CD14-positive monocyte (primary cell): ENCODE data around the gene RARRES2. TPM values are rescaled to one million over a fixed set of nuclear protein-coding genes. Genes with fewer than 3 reads are reported as not detected.
A peak's percentile ranks its signal among the peaks of the same experiment; 100 is the strongest.

Source experiments
- DNase-seq, 3 donors: peaks; one replicate each; pipeline ENCODE4 v3.0.0-alpha.2; 2011 to 2022
- H2AFZ ChIP-seq: 2 replicates; pipeline ENCODE4 v1.6.0; 2012; ENCODE audit warnings: mild to moderate bottlenecking, low read depth, low read length, inconsistent platforms; ENCODE audit not compliant: insufficient read depth, poor library complexity, severe bottlenecking
- H3K27ac ChIP-seq, 2 donors: 1 replicate in 1 of 2; 2 replicates in 1 of 2; pipeline ENCODE4 v1.5.1; 2012 to 2013; ENCODE audit warnings: low read length in 2 of 2, control low read depth in 1 of 2, inconsistent platforms in 1 of 2, low read depth in 1 of 2, mild to moderate bottlenecking in 1 of 2
- H3K27me3 ChIP-seq, 2 donors: one replicate each; pipeline versions ENCODE4 v1.6.0 to v1.6.1; 2011 to 2013; ENCODE audit warnings: low read length in 2 of 2; ENCODE audit not compliant: control insufficient read depth in 2 of 2, insufficient read depth in 2 of 2
- H3K36me3 ChIP-seq, 2 donors: replicated peaks in 1 of 2; 1 replicate in 1 of 2; 2 replicates in 1 of 2; pipeline versions ENCODE4 v1.5.1 to v1.6.1; 2012 to 2013; ENCODE audit warnings: low read length in 2 of 2, control low read depth in 1 of 2, inconsistent platforms in 1 of 2, mild to moderate bottlenecking in 1 of 2; ENCODE audit not compliant: insufficient read depth in 2 of 2, control insufficient read depth in 1 of 2
- H3K4me1 ChIP-seq, 2 donors: 1 replicate in 1 of 2; 2 replicates in 1 of 2; pipeline versions ENCODE4 v1.5.1 to v1.6.1; 2012 to 2013; ENCODE audit warnings: low read length in 2 of 2, control low read depth in 1 of 2, inconsistent platforms in 1 of 2, mild to moderate bottlenecking in 1 of 2, moderate library complexity in 1 of 2; ENCODE audit not compliant: insufficient read depth in 2 of 2, control insufficient read depth in 1 of 2
- H3K4me2 ChIP-seq: replicated peaks from 2 replicates; pipeline ENCODE3; 2012; ENCODE audit warnings: low read length, moderate library complexity, mild to moderate bottlenecking; ENCODE audit not compliant: poor library complexity, severe bottlenecking; ENCODE audit errors: extremely low read depth
- H3K4me3 ChIP-seq, 3 experiments: fragments of 200-600 bp in 1 of 3; sonication (generic) in 1 of 3; replicated peaks in 1 of 3; 1 replicate in 2 of 3; 2 replicates in 1 of 3; pipeline ENCODE4 v1.5.1; 2011 to 2013; ENCODE audit warnings: low read length in 3 of 3, mild to moderate bottlenecking in 3 of 3, control low read depth in 2 of 3, low read depth in 2 of 3, inconsistent platforms in 1 of 3, moderate library complexity in 1 of 3
- H3K79me2 ChIP-seq: 2 replicates; pipeline ENCODE4 v1.6.0; 2012; ENCODE audit warnings: mild to moderate bottlenecking, control low read depth, inconsistent platforms, low read length, moderate library complexity; ENCODE audit not compliant: insufficient read depth
- H3K9ac ChIP-seq: 2 replicates; pipeline ENCODE4 v1.6.0; 2017; ENCODE audit warnings: low read length, mild to moderate bottlenecking; ENCODE audit not compliant: insufficient read depth, poor library complexity, severe bottlenecking
- H3K9me3 ChIP-seq, 2 donors: replicated peaks in 1 of 2; 1 replicate in 1 of 2; 2 replicates in 1 of 2; pipeline versions ENCODE4 v1.5.1 to v1.6.1; 2012 to 2013; ENCODE audit warnings: low read length in 2 of 2, control low read depth in 1 of 2; ENCODE audit not compliant: control insufficient read depth in 1 of 2, insufficient read depth in 1 of 2
- H4K20me1 ChIP-seq: 2 replicates; pipeline ENCODE4 v1.6.0; 2012; ENCODE audit warnings: mild to moderate bottlenecking, low read length, control low read depth, moderate library complexity; ENCODE audit not compliant: insufficient read depth
- H3K27ac Mint-ChIP-seq, 7 donors: one replicate each; pipeline ENCODE4 v1.8.0; 2020; ENCODE audit warnings: mild to moderate bottlenecking in 7 of 7, mixed read lengths in 7 of 7, moderate library complexity in 6 of 7, inconsistent platforms in 2 of 7
- H3K27me3 Mint-ChIP-seq, 3 donors: one replicate each; pipeline ENCODE4 v1.8.0; 2021 to 2022; ENCODE audit warnings: low read depth in 3 of 3, mild to moderate bottlenecking in 3 of 3, mixed read lengths in 3 of 3, moderate library complexity in 3 of 3, inconsistent platforms in 1 of 3
- H3K36me3 Mint-ChIP-seq, 2 donors: one replicate each; pipeline ENCODE4 v1.8.0; 2020; ENCODE audit warnings: mixed read lengths in 2 of 2, inconsistent platforms in 1 of 2, mild to moderate bottlenecking in 1 of 2
- H3K4me1 Mint-ChIP-seq: one replicate; pipeline ENCODE4 v1.8.0; 2020; ENCODE audit warnings: mild to moderate bottlenecking, mixed read lengths
- H3K4me3 Mint-ChIP-seq, 2 donors: one replicate each; pipeline ENCODE4 v1.8.0; 2020; ENCODE audit warnings: mild to moderate bottlenecking in 2 of 2, mixed read lengths in 2 of 2, moderate library complexity in 1 of 2
- H3K9me3 Mint-ChIP-seq, 7 donors: one replicate each; pipeline ENCODE4 v1.8.0; 2020 to 2022; ENCODE audit warnings: mixed read lengths in 7 of 7, mild to moderate bottlenecking in 6 of 7, moderate library complexity in 6 of 7, inconsistent platforms in 2 of 7
- WGBS: methylation state at CpG from one replicate; pipeline ENCODE4 v1.1.5; 2013; ENCODE audit warnings: missing lambda C conversion rate; ENCODE audit not compliant: insufficient coverage; 5-methylcytosine and 5-hydroxymethylcytosine counted together
- intact Hi-C, 2 donors: fragments of 100-400 bp; cut with micrococcal nuclease; formaldehyde crosslinking; loops; one replicate each; pipeline versions ENCODE4 v1.15.0 to v1.15.1; 2023
- polyA plus RNA-seq, 3 donors: library from polyadenylated mRNA; depleted of rRNA in 1 of 3; unstranded in 2 of 3; stranded (reverse) in 1 of 3; fragments of 300-500 nt in 2 of 3; fragments of >200 nt in 1 of 3; fragmentation: Illumina TruSeq in 2 of 3; gene quantifications; 1 replicate in 2 of 3; 2 replicates in 1 of 3; pipeline ENCODE4 v1.2.3, GENCODE V29; 2012 to 2021
- TF ChIP-seq, protein P1 (sequence below): fragments of 200-600 bp; IDR thresholded peaks from one replicate; pipeline ENCODE4 v1.8.0; 2022; ENCODE audit warnings: antibody characterized with exemption, mild to moderate bottlenecking

RARRES2 gene
- polyA plus RNA-seq, 3 donors = not detected

DNA sequence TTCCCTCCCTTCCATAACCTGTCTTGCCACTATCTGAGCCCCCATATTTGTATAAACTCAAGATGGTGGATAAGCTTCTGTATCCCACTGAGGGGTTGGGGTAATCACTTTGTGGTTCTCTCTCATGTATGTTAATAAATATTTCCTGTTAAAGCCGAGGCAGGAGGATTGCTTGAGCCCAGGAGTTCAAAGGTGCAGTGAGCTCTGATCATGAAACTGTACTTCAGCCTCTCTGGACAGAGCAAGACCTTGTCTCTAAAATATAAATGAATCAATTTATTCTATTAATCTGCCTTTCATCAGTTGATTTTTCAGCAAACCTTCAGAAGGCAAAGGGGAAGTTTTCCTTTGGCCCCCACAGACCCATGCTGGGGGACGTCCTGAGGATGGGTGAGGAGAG lies 1.8 kb upstream of the RARRES2 start:
- H4K20me1 ChIP-seq = no peaks in the 10 kb centered on the region
- H3K27me3 ChIP-seq = peaks cover 27 to 42% of the 10 kb centered on the region in 2 donors
- no peaks in the 10 kb centered on the region for H3K79me2 ChIP-seq
- Mint-ChIP-seq H3K36me3 (peaks cover 5% of the 10 kb centered on the region in 2 donors), H3K4me3 (peak overlapping the region in 1 of 2 donors; percentile 23), H3K27me3 (peaks cover 40 to 58% (median 45%) of the 10 kb centered on the region in 3 donors), H3K27ac (no peak overlapping the region), H3K4me1 (peaks cover 14% of the 10 kb centered on the region), H3K9me3 (peaks cover 0 to 33% (median 19%) of the 10 kb centered on the region in 7 donors)
- DNase-seq = no peak
- intact Hi-C loops = loop anchor here in 1 of 2 donors (10.0 kb wide), 1 partner anchor 52 kb away; no protein-coding TSS in a partner anchor
- no peak overlapping the region for H2AFZ ChIP-seq
- H3K4me3 ChIP-seq = no peak overlapping the region
- no peak overlapping the region for H3K27ac ChIP-seq
- H3K36me3 ChIP-seq = no peaks in the 10 kb centered on the region
- WGBS = 100% methylated on average over 1 of the region's 2 CpGs
- TF ChIP-seq, protein P1, sequence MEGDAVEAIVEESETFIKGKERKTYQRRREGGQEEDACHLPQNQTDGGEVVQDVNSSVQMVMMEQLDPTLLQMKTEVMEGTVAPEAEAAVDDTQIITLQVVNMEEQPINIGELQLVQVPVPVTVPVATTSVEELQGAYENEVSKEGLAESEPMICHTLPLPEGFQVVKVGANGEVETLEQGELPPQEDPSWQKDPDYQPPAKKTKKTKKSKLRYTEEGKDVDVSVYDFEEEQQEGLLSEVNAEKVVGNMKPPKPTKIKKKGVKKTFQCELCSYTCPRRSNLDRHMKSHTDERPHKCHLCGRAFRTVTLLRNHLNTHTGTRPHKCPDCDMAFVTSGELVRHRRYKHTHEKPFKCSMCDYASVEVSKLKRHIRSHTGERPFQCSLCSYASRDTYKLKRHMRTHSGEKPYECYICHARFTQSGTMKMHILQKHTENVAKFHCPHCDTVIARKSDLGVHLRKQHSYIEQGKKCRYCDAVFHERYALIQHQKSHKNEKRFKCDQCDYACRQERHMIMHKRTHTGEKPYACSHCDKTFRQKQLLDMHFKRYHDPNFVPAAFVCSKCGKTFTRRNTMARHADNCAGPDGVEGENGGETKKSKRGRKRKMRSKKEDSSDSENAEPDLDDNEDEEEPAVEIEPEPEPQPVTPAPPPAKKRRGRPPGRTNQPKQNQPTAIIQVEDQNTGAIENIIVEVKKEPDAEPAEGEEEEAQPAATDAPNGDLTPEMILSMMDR = no peak
- H3K4me1 ChIP-seq = peaks cover 6 to 12% of the 10 kb centered on the region in 2 donors
- H3K9ac ChIP-seq = no peak overlapping the region
- H3K9me3 ChIP-seq = peaks cover 10 to 22% of the 10 kb centered on the region in 2 donors
- H3K4me2 ChIP-seq = no peak overlapping the region

DNA sequence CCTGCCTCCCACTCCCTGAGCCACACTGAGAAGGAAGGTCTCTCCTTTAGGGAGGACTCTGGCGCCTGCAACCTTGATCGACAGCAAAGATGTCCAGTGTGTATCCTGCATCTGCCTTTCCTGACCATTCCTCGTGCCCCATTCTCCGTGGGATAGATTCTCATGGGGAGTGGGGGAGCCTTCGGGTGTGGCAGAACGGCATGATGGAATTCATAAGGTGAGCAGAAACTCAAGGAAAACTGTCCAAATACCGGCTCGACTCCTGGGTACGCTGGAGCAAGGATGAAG lies 636 bp upstream of the RARRES2 start:
- no peaks in the 10 kb centered on the region for H3K79me2 ChIP-seq
- H3K4me1 Mint-ChIP-seq = peaks cover 14% of the 10 kb centered on the region
- no peak overlapping the region for H3K9ac ChIP-seq
- no peak overlapping the region for H3K27ac ChIP-seq
- TF ChIP-seq, protein P1 = no peak
- DNase-seq = no peak
- no peaks in the 10 kb centered on the region for H4K20me1 ChIP-seq
- H3K27ac Mint-ChIP-seq = no peak overlapping the region
- H3K4me3 ChIP-seq = no peak overlapping the region
- intact Hi-C loops = loop anchor here in 1 of 2 donors (10.0 kb wide), 1 partner anchor 53 kb away; no protein-coding TSS in a partner anchor
- peaks cover 6 to 12% of the 10 kb centered on the region in 2 donors for H3K4me1 ChIP-seq
- H3K27me3 Mint-ChIP-seq = peaks cover 40 to 58% (median 44%) of the 10 kb centered on the region in 3 donors
- H2AFZ ChIP-seq = no peak overlapping the region
- H3K9me3 ChIP-seq = peaks cover 10 to 22% of the 10 kb centered on the region in 2 donors
- peaks cover 5 to 8% of the 10 kb centered on the region in 2 donors for H3K36me3 Mint-ChIP-seq
- H3K36me3 ChIP-seq = no peaks in the 10 kb centered on the region
- no peak overlapping the region for H3K4me2 ChIP-seq
- H3K27me3 ChIP-seq = peaks cover 27 to 42% of the 10 kb centered on the region in 2 donors
- peaks cover 0 to 33% (median 15%) of the 10 kb centered on the region in 7 donors for H3K9me3 Mint-ChIP-seq
- H3K4me3 Mint-ChIP-seq = peak overlapping the region in 1 of 2 donors; percentile 77
- 95% methylated on average over 7 of the region's 9 CpGs for WGBS
